GM12878 (cell line): ENCODE results near the gene FAM171A1. TPM values are rescaled to one million over a fixed set of nuclear protein-coding genes. Genes with fewer than 3 reads are reported as not detected.

ENCODE experiments used
- ETV6 ChIP-seq, 2 experiments: fragments of 450-650 bp in 1 of 2; IDR thresholded peaks in 1 of 2; conservative IDR thresholded peaks in 1 of 2; 2 replicates each; pipeline ENCODE4 v1.6.1; 2014; ENCODE audit warnings: antibody characterized with exemption in 1 of 2, borderline replicate concordance in 1 of 2, low read depth in 1 of 2, mild to moderate bottlenecking in 1 of 2, moderate library complexity in 1 of 2
- LARP7 ChIP-seq: fragments of 450-650 bp; IDR thresholded peaks from 2 replicates; pipeline ENCODE4 v1.6.1; 2017; ENCODE audit warnings: mild to moderate bottlenecking
- POLR2AphosphoS2 ChIP-seq: IDR thresholded peaks from 2 replicates; pipeline ENCODE4 v1.6.1; 2011; ENCODE audit warnings: low read depth, mild to moderate bottlenecking, low read length, improper control_type of control experiment, moderate library complexity
- SMAD1 ChIP-seq: fragments of 450-650 bp; IDR thresholded peaks from 2 replicates; pipeline ENCODE4 v1.6.1; 2018; ENCODE audit warnings: mild to moderate bottlenecking, low read depth; ENCODE audit not compliant: partially characterized antibody
- SPI1 ChIP-seq: IDR thresholded peaks from 2 replicates; pipeline ENCODE4 v1.6.1; 2011; ENCODE audit warnings: low read depth, mild to moderate bottlenecking, low read length, moderate library complexity, borderline replicate concordance; ENCODE audit not compliant: insufficient read depth
- polyA plus RNA-seq, 11 experiments: library from polyadenylated mRNA; depleted of rRNA in 4 of 11; unstranded in 6 of 11; stranded (reverse) in 5 of 11; fragments of >200 nt; fragmentation: Nextera tagmentation in 4 of 11; fragmentation: Illumina TruSeq in 1 of 11; extraction: Ambion mirVana in 4 of 11; extraction: Trizol in 1 of 11; gene quantifications; 1 replicate in 1 of 11; 2 replicates in 10 of 11; pipeline versions ENCODE4 v1.2.1 to v1.2.3, GENCODE V29; 2011 to 2016; ENCODE audit warnings: inconsistent platforms in 2 of 11, missing spikeins in 2 of 11, low read depth in 1 of 11
- total RNA-seq, 4 experiments: library from RNA; depleted of rRNA in 3 of 4; stranded (reverse); fragments of >200 nt in 3 of 4; fragmentation: Illumina TruSeq in 1 of 4; extraction: Trizol in 1 of 4; gene quantifications; 2 replicates each; pipeline versions ENCODE4 v1.2.1 to v1.2.3, GENCODE V29; 2013 to 2021
- TF ChIP-seq, protein P1 (sequence below): fragments of 450-650 bp; IDR thresholded peaks from 2 replicates; pipeline ENCODE4 v1.6.1; 2018; ENCODE audit warnings: borderline replicate concordance, mild to moderate bottlenecking; ENCODE audit not compliant: partially characterized antibody
- TF ChIP-seq, protein P2 (sequence below): fragments of 450-650 bp; IDR thresholded peaks from 2 replicates; pipeline ENCODE4 v1.6.1; 2017; ENCODE audit warnings: borderline replicate concordance
- TF ChIP-seq, protein P3 (sequence below): fragments of 450-650 bp; IDR thresholded peaks from 2 replicates; pipeline ENCODE4 v1.6.1; 2016; ENCODE audit warnings: mild to moderate bottlenecking

The FAM171A1 gene
- total and polyA plus RNA-seq, 10 of the 15 experiments (the other 5 are each of a cell fraction or from before 2014, with no cell fraction given) = 0.05 to 0.28 (median 0.10) TPM; not detected in 1

DNA sequence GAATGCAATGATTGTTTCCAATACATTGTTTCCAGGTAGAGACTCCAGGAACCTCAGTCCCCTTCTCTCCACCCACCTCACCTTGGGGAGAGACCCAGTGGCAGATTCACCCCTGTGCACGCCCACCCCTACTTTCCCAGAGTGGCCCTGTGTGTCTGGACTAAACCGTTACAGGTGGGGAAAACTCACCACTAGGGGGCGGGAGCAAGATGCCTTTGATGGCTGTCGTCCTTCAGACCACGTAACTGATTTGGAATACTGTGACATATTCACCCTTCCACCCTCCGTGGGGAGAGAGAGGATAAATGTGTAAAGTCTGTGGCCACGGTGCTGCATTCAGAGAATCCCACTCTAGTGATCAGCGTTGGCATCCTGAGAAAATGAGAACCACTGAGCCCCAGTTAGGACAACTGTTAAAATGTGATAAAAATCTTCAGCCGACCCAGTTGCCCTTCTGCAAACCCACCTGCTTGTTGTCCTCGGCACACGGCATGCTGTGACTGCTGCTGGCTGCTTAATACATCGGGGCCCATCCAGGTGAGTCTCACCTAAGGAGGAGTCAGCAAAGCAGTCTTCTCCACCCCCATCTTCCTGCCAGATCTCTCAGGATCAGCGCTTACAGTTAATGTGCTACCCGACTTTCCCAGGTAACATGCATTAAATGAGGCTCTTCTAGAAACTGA lies 161.1 kb downstream of the FAM171A1 start (continued):
- TF ChIP-seq, protein P1, sequence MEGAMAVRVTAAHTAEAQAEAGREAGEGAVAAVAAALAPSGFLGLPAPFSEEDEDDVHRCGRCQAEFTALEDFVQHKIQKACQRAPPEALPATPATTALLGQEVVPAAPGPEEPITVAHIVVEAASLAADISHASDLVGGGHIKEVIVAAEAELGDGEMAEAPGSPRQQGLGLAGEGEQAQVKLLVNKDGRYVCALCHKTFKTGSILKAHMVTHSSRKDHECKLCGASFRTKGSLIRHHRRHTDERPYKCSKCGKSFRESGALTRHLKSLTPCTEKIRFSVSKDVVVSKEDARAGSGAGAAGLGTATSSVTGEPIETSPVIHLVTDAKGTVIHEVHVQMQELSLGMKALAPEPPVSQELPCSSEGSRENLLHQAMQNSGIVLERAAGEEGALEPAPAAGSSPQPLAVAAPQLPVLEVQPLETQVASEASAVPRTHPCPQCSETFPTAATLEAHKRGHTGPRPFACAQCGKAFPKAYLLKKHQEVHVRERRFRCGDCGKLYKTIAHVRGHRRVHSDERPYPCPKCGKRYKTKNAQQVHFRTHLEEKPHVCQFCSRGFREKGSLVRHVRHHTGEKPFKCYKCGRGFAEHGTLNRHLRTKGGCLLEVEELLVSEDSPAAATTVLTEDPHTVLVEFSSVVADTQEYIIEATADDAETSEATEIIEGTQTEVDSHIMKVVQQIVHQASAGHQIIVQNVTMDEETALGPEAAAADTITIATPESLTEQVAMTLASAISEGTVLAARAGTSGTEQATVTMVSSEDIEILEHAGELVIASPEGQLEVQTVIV = no peak
- TF ChIP-seq LARP7 = no peak
- TF ChIP-seq, protein P2, sequence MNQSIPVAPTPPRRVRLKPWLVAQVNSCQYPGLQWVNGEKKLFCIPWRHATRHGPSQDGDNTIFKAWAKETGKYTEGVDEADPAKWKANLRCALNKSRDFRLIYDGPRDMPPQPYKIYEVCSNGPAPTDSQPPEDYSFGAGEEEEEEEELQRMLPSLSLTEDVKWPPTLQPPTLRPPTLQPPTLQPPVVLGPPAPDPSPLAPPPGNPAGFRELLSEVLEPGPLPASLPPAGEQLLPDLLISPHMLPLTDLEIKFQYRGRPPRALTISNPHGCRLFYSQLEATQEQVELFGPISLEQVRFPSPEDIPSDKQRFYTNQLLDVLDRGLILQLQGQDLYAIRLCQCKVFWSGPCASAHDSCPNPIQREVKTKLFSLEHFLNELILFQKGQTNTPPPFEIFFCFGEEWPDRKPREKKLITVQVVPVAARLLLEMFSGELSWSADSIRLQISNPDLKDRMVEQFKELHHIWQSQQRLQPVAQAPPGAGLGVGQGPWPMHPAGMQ = no peak
- no peak for TF ChIP-seq SMAD1
- no peak for TF ChIP-seq POLR2AphosphoS2
- TF ChIP-seq, protein P3, sequence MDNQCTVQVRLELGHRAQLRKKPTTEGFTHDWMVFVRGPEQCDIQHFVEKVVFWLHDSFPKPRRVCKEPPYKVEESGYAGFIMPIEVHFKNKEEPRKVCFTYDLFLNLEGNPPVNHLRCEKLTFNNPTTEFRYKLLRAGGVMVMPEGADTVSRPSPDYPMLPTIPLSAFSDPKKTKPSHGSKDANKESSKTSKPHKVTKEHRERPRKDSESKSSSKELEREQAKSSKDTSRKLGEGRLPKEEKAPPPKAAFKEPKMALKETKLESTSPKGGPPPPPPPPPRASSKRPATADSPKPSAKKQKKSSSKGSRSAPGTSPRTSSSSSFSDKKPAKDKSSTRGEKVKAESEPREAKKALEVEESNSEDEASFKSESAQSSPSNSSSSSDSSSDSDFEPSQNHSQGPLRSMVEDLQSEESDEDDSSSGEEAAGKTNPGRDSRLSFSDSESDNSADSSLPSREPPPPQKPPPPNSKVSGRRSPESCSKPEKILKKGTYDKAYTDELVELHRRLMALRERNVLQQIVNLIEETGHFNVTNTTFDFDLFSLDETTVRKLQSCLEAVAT = no peak
- TF ChIP-seq ETV6 (conservative IDR thresholded peaks at IDR 0.05 in 1 of 2, IDR thresholded peaks at IDR 0.05 in 1 of 2; ENCODE audit: borderline replicate concordance in 1 of 2, low read depth in 1 of 2) = no peak
- no peak for TF ChIP-seq SPI1
- TF ChIP-seq, all 136 proteins: peak for 6
